Right renal cortex interstitium (tissue), 3 donors: Measurements from ENCODE around the gene COG5. TPM values are rescaled to one million over a fixed set of nuclear protein-coding genes. Genes with fewer than 3 reads are reported as not detected.

Experiments used
- DNase-seq, 3 donors: peaks; one replicate each; pipeline ENCODE4 v3.0.0-alpha.2; 2013; ENCODE audit warnings: low read depth in 3 of 3, low spot score in 2 of 3
- polyA plus RNA-seq, 3 donors: library from polyadenylated mRNA; unstranded; fragments of 120-200 nt; gene quantifications; one replicate each; pipeline ENCODE4 v1.2.1, GENCODE V29; 2013; ENCODE audit not compliant: insufficient read length in 3 of 3

COG5 gene
- polyA plus RNA-seq, 3 donors: 31.1 to 44.2 (median 33.2) TPM

GRCh38 chr7:107526672-107527071, 37.0 kb downstream of the COG5 start:
- no peak for DNase-seq

GRCh38 chr7:107506674-107507339, 56.9 kb downstream of the COG5 start:
- peak in 1 of 3 donors; percentile 7 for DNase-seq

- peak in 1 of 3 donors; percentile 19 for DNase-seq
Observed at GRCh38 chr7:107505997-107506673, 57.6 kb downstream of the COG5 start.

GRCh38 chr7:107505362-107505761, 58.4 kb downstream of the COG5 start:
- no peak for DNase-seq

GRCh38 chr7:107503687-107504086, 60.0 kb downstream of the COG5 start:
- no peak for DNase-seq

- no peak for DNase-seq
Observed at GRCh38 chr7:107502797-107503196, 60.9 kb downstream of the COG5 start.

GRCh38 chr7:107502154-107502553, 61.6 kb downstream of the COG5 start:
- no peak for DNase-seq

GRCh38 chr7:107501593-107501992, 62.1 kb downstream of the COG5 start:
- DNase-seq: no peak

GRCh38 chr7:107499731-107500130, 64.0 kb downstream of the COG5 start:
- no peak for DNase-seq

- DNase-seq: no peak
Observed at GRCh38 chr7:107495516-107495915, 68.2 kb downstream of the COG5 start.

- DNase-seq: no peak
Observed at GRCh38 chr7:107494884-107495283, 68.8 kb downstream of the COG5 start.

GRCh38 chr7:107494315-107494751, 69.4 kb downstream of the COG5 start:
- no peak for DNase-seq

GRCh38 chr7:107492875-107493274, 70.8 kb downstream of the COG5 start:
- DNase-seq: no peak

- no peak for DNase-seq
Observed at GRCh38 chr7:107486041-107486440, 77.7 kb downstream of the COG5 start.

GRCh38 chr7:107482571-107482970, 81.1 kb downstream of the COG5 start:
- DNase-seq: no peak

GRCh38 chr7:107480932-107481331, 82.8 kb downstream of the COG5 start:
- DNase-seq: no peak

GRCh38 chr7:107479303-107479702, 84.4 kb downstream of the COG5 start:
- DNase-seq: no peak

- no peak for DNase-seq
Observed at GRCh38 chr7:107474104-107474521, 89.6 kb downstream of the COG5 start.

- DNase-seq: no peak
Observed at GRCh38 chr7:107472116-107472515, 91.6 kb downstream of the COG5 start.

- peak in 1 of 3 donors; percentile 6 for DNase-seq
Observed at GRCh38 chr7:107471292-107472070, 92.2 kb downstream of the COG5 start.

- DNase-seq: no peak
Observed at GRCh38 chr7:107469929-107470328, 93.8 kb downstream of the COG5 start, which contains the start of gene GPR22. TSS of gene GPR22 (plus strand) at chr7:107470057. CDS start at chr7:107474061, 4,004 bp downstream.
